Measurements from ENCODE around the gene SH3GL3.

SH3GL3 gene

DNA sequence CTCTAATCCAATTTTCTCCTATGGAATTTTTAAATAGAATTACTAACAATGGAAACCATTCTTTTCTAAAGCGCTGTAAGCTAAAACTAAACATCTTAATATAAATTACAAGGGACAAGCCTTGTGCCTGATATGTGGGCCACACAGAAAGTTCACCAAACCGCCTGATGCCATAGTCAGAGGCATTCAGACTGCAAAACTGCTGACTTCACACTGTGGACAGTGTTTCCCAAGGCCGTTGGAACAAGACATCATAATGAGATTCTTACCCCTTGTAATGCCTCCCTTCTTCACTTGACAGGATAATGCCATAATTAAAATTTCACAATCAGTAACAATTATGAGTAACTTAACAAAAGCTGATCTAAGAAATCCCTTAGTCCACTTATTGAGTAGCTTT lies 14.9 kb downstream of the SH3GL3 start:
- DNase-seq (ENCODE audit: low spot score): no peak
- no peak for FAIRE-seq

DNA sequence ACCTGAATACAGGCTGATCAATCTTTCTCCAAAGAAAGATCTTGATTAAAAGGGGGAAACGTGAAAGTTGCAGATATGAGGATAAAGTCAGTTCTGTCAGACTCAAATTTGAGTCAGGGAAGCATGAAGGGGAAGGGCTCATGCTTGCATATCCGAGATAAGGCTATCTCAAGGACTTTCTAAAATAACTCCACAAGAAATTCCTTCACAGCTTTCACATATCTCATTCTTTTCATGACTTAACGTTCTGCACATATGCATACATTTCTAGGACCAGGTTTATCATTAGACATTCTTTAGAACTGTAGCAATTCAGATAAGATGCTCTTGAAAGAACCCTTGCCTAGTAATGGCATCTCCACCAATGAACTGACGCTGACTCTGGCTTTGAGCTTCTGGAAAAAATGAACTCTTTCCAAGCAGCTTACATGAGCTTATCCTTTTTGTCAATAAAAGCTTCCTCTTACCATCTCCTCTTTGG lies 15.9 kb downstream of the SH3GL3 start:
- DNase-seq (ENCODE audit: low spot score): no peak
- FAIRE-seq: no peak

DNA sequence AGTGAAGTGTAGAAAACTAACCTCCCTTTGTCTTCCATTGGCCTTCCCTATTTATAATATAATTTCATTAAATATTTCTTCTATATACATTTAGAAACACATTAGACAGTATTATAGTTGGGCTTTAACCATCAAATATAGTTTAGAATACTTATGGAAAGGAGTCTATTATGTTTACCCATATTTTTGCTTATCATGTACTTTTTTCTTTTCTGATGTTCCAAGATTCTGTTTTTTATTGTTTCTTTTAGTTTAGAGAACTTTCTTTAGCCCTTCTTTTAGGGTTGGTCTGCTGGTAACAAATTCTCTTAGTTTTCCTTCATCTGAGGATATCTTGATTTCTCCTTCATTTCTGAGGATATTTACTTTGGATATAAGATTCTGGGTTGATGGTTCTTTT lies 23.7 kb downstream of the SH3GL3 start:
- no peak for FAIRE-seq
- DNase-seq (ENCODE audit: low spot score): no peak

DNA sequence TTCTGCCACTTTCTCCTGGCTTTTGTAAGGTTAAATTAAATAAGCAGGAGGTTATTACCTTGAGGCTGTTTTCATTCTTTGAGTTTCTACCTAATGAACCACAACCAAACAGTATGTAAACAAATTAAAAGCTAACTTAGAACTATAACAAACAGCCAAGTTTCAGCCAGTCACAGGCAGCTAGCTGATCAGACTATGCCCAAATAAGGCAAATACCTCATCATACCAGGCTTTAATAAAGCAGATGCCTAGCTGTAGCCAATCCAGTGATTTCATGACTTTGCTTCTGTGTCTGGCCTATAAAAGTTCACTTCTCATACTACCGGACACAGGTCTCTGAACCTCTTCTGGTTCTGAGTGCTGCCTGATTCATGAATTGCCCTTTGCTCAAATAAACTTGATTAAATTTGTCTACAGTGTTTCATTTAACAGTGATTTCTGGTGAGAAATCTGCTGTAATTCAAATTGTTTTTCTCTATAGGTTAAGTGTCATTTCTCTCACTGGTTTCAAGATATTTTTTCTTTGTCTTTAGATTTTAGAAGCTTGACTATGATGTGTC lies 24.2 kb downstream of the SH3GL3 start:
- FAIRE-seq: no peak
- DNase-seq (ENCODE audit: low spot score): no peak

DNA sequence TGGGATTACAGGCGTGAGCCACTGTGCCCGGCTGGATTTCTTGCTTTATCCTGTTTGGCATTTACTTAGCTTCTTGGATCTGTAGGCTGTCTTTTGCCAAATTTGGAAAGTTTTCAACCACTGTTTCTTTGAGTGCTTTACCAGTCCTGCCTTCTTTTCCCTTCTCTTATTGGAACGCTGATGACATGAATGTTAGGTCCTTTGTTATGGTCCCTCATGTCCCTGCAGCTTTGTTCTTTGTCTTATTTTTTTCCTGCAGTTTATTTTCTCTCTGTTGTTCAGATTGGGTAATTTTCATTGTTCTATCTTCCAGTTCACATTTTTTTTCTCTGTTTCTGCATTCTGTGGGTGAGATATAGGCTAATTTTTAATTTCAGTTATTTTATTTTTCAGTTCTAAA lies 25.0 kb downstream of the SH3GL3 start:
- no peak for FAIRE-seq
- DNase-seq (ENCODE audit: low spot score): no peak

DNA sequence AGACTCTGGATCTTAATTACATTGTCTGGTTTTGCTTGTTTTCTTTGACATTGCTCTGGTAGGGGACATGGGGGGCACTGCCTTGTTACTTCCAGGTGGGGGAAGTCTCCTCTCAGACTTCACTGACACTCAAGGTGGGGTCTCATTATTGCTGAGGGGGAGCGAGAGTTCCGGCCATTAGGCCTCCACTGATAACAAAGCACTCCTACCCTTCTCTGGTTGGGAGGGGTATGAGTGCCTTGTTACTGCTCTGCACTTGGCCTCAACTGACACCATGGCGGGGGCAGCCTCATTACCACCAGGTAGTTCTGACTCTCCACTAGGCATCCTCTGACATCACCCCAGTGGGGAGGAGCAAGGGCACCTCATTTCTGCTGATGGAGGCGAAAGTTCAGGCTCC lies 25.7 kb downstream of the SH3GL3 start:
- DNase-seq (ENCODE audit: low spot score) (no peak), FAIRE-seq (no peak)

DNA sequence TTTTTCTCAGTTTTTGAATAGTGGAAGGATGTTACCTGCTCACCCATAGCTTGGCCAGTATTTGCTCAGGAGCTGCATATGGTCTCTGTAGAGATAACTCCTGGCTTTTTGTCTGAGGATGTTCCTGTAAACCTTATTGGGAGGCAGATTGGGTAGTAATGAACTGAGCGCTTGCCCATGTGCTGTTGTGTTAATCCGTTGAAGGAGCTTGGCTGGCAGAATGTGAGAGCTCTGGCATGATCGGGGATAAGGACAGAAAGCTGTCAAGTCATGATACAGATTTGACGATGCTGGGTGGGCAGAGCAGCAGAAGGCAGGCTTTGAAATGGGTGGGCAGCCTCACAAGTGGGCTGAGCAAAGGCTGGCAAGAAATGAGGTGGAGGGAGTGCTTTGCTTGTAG lies 27.4 kb downstream of the SH3GL3 start:
- no peak for FAIRE-seq
- no peak for DNase-seq (ENCODE audit: low spot score)

DNA sequence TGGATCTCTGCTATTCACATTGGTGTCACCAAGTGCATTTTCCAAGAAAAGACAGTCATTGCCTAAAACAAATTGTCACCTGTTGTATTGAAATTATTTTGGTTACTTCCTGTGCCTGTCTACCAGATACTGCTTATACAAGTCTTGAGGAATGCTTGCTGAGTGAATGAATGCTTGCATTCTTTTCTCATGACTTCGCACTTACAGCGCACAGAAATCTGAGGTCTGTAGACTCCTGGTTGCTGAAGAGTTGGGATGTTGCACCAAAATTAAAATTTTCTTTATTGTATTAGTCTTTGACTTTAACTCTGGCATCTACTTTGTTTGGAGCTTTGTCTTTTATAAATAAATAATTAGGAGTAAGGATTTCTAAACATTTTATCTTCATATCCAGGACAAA lies 28.4 kb downstream of the SH3GL3 start:
- FAIRE-seq (no peak), DNase-seq (ENCODE audit: low spot score) (peak; percentile 79)

DNA sequence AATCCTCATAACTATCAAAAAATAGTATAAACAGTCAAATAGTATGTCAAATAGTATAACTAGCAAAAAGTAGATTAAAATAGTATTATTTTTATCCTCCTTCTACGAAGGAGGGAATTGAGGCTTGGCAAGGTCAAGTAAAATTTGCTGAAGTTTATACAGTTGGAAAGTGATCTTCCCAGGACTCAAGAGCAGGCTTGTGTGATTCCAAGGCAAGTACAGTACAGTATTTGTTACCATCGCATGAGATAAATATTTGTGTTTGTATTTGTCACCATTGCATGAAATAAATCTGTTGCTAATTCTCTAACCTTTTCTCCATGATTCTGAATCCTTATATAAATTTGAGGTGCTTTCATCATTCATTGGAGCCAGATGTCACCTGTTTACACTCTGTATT lies 28.9 kb downstream of the SH3GL3 start:
- FAIRE-seq (no peak), DNase-seq (ENCODE audit: low spot score) (no peak)

DNA sequence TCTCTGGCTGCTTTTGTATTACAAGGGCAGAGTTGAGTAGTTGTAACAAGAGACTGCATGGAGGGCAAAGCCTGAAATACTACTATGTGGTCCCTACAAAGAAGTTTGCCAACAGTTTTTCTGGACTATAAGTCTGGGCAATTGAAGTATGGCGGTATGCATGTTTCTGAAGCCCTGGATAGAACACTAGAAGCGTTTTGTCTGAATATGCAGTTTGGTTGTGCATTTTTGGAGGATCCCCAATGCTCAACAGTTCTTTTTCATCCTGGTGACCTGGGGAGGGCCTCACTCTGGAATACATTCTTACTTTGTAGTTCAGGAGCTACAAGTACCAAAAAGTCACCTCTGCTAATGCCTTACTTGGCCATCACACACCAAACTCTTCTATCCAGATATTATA lies 29.6 kb downstream of the SH3GL3 start:
- FAIRE-seq: no peak
- DNase-seq (ENCODE audit: low spot score): no peak

DNA sequence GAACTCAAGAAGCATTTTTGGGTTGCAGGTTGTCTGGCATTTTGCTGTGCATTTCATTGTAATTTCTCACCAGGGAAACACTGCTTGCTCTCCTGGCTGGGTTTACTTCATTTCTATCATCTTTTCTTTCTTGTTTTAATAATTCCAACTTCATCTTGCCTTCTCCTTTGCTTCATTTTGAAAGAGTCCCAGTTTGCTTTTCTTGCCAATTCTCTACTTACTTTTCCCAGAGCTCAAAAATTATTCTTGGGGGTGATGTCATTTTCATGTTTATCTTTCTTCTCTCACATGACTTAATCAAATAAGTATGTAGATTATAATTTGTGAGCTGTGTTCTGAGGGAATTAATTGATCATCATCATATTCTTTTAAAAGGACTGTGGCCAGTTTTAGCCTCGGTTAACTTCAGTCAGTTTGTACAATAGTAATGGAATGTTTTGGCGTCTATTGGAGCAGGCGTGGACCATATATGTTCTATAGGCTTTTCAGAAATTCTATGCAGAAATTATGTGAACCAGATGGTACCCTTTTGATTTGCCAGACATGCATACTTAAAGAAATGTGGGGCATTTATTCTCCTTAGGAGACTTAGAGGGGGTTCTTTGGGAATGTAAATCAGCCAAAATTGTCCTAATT lies 30.1 kb downstream of the SH3GL3 start:
- DNase-seq (ENCODE audit: low spot score) (no peak), FAIRE-seq (no peak)

DNA sequence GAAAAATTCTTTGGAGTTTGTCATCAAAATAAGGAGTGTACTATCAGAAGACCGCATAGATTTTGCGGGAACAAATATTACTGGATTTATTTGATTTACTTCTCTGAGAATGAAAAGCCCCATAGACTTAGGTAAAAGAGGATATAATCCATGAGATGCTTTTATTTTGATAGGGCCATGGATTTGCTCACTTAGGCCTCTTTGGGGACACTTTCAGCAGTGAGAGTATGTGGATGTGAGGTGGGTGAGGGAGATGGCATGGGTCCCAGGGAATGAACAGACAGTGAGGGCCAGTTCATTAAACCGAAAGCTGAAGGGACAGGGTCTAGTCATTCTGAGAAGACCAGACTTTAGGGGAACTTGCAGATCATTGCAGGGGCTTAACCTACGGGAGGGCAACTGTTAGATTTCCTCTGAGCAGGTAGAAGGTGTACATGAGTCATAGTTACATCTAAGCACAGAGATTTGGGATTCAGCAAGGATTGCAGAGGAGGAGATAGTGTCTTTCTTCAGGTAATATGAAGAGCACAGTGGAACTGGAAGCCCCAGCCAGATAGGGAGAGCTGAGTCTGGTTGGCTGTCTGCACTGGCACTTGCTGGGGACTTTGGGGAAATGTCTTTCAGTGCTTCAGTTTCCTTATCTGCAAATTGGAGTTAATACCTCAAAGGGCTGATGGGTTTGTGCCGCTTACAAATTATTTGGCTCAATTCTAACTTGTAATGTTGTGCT lies 30.8 kb downstream of the SH3GL3 start:
- no peak for DNase-seq (ENCODE audit: low spot score)
- FAIRE-seq: no peak

DNA sequence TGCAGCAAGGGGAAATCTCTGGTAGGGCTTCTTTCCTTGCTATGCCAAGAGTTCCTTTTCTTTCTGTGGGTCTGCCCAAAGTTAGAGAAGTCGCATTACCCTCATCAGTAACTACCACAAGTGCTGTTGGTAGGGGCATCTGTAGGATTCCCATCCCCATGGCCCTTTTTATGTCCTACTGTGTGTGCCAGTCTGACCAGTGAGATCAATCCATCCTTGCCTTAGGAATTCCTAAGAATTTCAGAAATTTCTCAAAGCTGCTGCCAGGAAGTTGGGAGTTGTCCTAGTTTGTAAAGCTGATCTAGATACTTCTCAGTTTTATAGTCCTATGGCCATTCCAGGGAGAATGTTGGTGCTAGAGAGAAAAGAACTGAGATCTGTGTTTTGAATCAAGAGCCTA lies 36.5 kb downstream of the SH3GL3 start:
- DNase-seq (ENCODE audit: low spot score): no peak

DNA sequence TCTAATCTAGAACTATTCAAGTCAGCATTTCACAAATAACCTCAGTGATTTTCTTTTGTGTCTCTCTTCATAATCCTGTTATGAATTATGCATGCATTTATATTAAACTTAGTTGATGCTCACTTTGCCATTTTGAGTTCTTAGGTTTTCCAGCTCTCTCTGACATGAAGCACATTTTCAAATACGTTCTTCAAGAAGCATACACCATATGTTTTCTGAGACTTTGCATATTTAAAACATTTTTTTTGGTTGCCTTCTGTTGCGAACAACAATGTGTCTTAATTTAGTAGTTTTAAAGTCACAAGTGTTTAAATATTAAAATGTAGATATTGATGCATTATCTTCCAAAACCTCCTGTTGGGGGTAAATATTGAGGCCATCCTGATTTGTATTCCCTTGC lies 37.5 kb downstream of the SH3GL3 start:
- FAIRE-seq: no peak
- no peak for DNase-seq (ENCODE audit: low spot score)

More for the DNA sequence above, 36.5 kb downstream of the SH3GL3 start:
- no peak for FAIRE-seq

DNA sequence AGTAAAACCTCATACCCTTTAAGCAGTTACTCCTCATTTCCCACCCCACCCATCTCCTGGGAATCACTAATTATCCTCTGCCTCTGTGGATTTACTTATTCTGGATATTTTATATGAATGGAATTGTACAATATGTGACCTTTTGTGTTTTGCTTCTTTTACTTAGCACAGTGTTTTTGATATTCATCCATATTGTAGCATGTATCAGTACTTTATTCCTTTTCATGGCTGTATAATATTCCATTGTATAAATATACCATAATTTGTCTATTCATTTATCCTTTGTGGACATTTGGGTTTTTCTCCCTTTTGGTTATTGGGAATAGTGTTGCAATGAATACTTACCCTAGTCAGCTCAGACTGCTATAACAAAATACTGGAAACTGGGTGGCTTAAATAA lies 39.2 kb downstream of the SH3GL3 start:
- no peak for FAIRE-seq
- no peak for DNase-seq (ENCODE audit: low spot score)

DNA sequence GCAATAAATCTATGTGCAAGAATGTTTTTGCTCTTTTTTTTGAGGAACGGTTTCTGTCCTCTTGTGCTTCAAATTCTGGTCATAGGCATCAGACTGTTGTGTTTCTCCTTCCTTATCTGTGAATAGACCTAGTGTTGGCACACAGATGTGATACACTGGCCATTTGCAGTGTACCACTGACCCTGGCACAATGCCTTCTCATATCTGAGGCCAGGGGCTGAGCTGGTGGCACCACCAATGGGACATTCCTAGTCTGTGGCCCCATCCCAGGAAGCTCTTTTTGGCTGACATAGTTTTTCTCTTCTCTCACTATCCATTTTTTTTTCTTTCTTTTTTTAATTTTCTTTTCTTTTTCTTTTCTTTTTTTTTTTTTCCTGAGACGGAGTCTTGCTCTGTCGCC lies 40.4 kb downstream of the SH3GL3 start:
- DNase-seq (ENCODE audit: low spot score): no peak
- no peak for FAIRE-seq

DNA sequence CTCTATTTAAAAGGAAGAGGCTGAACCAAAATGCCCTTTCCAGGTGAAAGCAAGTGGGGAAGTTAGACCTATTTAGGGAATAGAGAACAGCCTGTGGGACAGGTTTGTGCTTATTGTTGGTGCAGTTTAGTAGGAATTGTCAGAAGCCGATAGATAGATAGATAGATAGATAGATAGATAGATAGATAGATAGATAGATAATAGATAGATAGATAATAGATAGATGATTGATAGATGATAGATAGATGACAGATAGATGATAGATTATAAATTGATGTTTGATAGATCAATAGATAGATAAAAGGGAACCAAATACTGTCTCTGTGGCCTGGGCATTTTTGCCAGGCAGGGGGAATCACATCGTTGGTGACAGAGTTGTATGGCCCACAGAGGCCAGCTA lies 42.5 kb downstream of the SH3GL3 start:
- FAIRE-seq: no peak
- DNase-seq (ENCODE audit: low spot score): no peak

DNA sequence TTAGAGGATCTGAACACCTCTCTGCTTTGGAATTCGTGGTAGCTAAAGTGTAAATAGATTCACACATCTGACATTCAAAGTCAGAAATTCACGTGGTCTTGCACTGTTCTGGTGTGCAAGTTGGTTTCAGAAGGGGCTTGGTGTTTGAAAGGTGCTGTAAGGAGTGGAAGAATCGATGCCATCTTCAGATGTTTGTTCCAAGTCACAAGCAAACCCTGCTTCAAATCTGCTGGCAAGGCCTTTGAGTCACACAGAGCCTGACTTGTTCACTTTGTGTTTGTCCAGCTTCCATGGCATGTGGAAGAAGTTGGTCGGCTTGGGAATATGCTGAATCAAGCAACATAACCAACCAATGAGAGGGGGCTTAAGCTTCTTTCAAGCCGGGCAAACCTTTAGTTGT lies 44.3 kb downstream of the SH3GL3 start:
- DNase-seq (ENCODE audit: low spot score) (no peak), FAIRE-seq (no peak)

DNA sequence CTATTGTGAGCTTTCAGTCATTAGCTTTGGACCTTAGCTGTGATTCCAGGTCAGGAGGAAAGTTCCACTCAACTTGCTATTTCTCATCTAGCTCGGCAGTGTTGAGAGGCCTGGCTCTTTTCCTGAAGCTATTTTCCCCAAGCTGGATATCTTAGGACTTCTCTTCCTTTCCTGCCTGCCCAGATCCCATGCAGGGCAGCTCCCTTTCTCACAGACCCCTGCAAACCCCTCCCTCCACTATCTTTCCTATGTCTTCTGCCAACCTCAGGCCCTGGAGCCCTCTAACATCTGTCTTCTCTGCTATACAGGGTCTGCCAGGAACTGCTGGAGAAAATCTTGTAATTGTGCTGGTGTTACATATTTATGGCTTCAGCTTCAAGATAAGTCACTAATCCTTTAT lies 49.6 kb downstream of the SH3GL3 start:
- DNase-seq (ENCODE audit: low spot score) (no peak), FAIRE-seq (no peak)

DNA sequence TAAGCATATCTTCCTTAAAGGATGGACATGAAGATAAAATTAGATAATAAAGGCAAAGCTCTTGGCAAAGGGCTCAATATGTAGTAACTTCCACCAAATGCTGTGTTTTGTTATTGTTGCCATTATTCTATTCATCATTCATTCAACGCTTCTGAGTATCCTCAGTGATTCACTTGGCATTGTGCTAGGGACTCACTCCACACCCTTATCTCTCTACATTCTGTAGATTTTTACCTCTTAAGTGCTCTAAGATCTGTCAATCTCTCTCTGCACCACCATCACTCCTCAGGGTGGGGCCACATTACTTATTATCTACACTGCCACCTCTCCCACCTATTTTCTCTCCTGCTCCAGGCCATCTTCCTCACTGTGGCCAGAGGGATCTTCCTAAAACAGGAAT lies 51.2 kb downstream of the SH3GL3 start:
- FAIRE-seq: no peak

DNA sequence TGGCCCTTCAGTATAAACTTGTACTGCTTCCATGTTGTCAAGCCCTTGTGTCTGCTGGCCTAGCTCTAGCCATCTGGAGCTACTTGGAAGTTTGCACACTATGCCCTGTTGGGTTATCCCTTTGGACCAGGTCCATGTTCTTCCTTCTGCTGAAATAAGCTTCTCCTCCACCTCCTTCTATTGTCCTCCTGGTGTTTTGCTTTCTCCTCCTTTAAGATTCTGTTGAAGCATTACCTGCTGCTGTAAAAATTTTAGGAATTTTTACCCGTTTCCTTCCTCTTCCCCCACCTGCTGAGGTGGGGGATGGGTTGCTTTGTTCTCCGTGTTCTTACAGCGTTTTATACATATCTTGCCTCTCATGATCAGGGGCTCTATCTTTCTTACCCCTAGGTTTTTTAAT lies 51.7 kb downstream of the SH3GL3 start:
- FAIRE-seq (peak; percentile 32), DNase-seq (ENCODE audit: low spot score) (peak; percentile 36)

More for the DNA sequence above, 51.2 kb downstream of the SH3GL3 start:
- no peak for DNase-seq (ENCODE audit: low spot score)

DNA sequence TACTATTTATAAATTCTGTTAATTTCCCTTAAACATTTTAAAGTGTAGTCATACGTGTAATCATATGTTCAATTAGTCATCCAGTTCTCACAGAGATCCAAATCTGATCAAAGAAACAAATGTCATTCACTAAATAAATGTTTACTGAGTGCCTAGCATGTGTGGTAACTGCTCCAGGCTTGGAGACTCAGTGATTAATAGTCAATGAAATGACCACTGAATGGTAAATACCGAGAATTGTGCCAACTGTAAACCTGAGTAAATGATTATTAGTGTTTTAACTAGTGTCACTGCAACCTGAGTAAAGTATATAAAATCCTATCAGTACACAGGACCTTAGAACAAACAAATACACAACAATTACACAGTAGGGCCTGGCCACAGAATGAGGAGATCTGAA lies 52.3 kb downstream of the SH3GL3 start:
- DNase-seq (ENCODE audit: low spot score) (no peak), FAIRE-seq (no peak)

All from urothelium cell line (cell line).